ENCODE data around the gene YDJC.

GRCh38 chr22:21590809-21591641 is 38.8 kb downstream of the YDJC start:
- no peak for TF ChIP-seq POLR2A (IDR thresholded peaks at IDR 0.05; ENCODE audit: extremely low read depth, insufficient read length)
- TF ChIP-seq CTCF (IDR thresholded peaks at IDR 0.05; ENCODE audit: low read depth, low read length), result no peak
